ENCODE data around the gene RARB.

The RARB gene

DNA sequence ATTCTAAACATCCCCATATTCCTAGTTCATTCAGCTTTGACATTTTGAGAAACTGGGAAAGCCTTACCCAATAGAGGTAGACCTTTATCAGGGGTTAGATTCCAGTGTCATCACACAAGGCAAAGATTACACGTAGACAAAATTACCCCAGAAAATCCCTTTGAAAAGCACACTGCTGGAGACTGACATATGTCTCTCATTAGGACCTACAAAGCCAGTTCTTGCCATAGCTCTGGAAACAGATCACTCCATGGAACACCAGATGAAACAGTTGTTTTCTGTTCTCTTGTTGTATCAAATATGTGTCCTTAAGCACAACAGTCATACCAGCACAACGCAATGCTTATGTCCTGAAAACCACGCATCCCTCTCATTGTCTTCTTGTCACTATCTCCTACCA is 44.7 kb downstream of the RARB start:
- DNase-seq (ENCODE audit: low spot score), result no peak

DNA sequence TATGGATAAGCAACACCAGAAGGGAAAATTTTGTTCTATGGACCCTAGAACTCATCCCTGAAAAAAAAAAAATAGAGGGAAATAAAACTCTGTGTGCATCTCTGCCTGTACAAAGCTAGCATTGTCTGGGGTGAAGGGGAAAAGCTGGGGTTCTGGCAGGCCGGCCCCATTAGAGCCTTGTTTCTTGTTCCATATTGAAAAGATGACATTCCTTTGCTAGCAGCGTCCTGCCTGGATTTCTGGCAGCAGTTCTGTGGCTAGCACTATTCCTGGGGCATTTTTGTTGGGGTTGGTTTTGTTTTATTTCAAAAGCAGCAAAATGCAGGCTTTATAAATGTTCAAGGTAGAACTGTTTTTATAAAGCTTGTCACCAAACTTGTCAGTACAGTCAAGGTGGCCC is 45.2 kb downstream of the RARB start:
- no peak for DNase-seq (ENCODE audit: low spot score)

DNA sequence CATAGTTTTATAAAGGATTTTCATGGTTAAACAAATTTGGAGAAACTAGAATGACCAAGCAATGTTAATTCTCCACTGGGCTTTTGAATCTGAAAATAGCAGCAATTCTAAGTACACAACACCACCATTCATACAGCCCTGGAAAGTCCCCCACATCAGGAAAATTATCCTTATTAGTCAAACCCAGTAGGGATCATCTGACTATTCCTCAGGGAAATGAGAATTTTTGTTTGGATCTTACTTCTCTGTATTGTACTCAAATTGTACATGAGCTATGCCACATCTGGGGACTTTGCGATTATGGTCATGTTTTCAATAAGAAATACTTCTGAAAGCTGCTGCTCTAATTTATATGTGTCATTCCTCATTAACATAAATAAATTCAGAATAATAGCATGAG is 46.0 kb downstream of the RARB start:
- no peak for DNase-seq (ENCODE audit: low spot score)

DNA sequence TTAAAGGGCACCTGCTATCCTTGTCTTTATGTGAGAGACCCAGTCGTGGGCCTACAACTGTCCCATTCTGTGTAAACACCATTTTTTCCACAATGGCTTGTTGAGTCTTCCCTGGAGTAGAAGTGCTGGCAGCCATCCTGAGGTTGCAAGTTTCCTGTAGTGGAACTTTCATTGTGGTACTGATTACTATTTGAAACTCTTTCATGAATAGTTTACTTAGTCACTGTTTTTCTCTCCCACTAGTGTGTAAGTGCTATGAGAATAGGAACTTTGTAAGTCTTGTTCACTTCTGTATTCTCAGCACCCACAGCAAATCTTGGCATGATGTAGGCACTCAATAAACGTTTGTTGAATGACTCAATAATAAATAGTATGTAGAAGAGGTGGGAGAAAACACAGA is 48.6 kb downstream of the RARB start:
- DNase-seq (ENCODE audit: low spot score), result no peak

DNA sequence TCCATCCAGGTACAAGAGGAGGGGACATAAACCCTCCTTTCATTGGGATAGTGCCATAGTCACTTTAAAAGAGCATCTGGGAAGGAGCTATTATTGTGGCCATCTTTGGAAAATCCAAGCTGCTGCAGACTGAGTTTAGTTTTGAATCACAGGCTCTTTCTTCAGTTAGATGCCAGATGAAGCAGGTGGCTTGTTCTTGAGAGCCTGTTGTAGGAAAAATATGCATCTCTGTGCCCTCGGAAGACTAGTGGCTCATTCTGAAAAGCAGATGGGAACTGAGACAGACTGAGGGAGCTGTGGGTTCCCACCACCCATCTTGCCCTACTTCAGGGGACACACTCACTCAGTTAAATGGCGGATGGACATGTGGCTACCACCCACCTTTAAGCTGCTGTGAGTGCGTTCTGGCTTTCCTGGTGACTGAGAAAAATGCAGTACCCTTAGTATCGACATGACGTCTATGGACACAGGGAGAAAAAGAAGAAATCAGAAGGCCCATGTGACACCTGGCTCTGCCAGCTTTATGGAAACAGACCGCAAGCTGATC is 50.2 kb downstream of the RARB start:
- no peak for DNase-seq (ENCODE audit: low spot score)

DNA sequence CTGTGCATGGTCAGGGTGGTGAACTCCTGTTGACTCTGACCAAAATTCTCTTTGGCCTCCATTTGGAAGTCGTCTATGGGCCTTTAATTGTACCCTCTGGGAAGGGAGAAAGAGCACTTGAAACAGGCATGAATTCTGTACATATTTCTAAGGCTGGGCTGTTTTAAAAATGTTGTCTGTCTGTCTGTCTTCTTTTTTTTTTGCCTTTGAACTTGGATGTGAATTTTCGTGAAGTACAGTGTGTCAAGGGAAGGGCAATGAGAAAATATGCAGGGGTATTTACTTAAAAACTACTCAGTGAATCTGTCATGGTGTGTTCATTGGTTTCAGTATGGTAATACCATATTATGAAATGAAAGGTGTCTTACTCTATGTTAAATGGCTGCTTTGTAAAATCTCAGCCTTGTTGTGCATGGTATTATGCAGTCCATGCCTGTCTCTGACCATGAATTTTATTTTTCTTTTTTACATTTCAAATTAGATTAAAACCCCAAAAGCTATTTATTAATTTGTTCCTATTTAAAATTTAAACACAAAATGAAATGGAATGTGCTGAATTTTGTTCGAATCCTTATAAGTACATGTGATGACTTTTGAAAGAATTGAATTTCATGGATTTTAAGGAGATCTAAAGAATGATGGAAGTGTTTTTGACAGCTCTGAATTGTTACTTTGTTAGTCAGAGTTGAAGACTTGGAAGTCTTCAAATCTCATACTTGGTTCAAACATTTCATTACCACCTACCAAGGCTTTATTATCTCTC is 51.1 kb downstream of the RARB start:
- no peak for DNase-seq (ENCODE audit: low spot score)

DNA sequence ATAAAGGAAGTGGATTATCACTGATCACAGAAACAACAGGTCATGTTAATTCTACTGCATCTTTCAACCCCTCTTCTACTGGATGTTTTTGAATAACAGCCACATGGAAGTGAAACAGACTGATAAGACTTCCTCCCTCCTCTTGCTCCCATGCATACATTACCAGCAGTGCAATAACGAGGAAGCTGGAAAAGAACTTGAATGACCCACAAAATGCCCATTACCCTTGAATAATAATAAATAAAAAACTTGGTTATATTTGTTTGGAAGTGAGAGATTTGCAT is 51.6 kb downstream of the RARB start:
- DNase-seq (ENCODE audit: low spot score), result no peak

DNA sequence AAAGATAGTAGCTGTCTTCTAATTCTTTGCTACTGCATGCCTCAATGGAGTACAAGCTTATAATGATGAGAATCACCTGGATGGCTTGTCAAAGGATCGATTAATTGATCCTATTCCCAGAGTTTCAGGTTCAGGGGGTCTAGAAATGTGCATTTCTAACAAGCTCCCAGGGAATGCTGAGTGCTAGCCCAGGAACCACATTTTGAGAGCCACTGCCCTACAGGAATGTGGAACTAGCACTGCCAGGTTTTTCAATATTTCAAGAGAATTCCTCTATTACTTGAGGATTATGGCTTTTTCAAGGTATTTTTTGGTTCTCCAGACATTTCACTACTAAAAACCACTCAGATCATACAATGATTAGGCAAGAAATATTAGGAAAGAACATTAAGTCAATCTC is 52.7 kb downstream of the RARB start:
- DNase-seq (ENCODE audit: low spot score), result no peak

DNA sequence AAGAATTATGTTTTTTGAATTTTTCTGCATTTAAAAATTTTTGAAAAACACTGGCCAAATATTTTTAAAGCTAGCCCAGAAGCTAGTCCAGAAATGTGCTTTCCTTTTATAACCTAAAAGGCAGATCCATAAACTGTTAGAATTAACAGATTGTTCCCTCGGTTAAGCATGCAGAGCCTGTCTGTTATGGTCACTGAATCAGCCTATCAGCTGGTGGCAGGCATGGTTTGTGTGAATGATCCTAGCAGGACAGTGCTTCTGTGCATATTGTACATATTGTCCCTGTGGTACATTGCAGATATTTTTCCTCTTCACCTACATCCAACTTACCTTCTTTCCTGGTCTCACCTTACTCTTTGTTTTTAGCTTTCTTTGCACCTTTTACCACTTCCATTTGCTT is 53.3 kb downstream of the RARB start:
- DNase-seq (ENCODE audit: low spot score), result no peak

DNA sequence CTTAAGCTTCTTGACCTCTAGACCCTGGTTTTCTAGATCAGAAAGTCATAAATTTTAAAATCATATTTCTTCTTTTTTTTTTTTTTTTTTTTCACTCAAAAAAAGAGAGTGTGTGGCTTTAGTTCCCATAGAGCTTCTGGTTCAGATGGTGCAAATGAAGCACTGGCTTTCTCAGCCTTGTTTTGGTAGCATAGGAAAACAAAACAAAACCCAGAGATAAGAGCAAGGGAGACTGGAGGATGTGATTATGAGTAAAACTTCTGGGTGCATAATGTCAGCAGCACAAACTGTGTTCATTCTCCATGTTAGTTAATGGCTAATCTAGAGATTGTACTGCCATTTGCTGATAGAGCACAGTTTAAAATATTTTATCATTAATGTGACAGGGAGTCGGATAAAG is 55.4 kb downstream of the RARB start:
- peak; percentile 55 for DNase-seq (ENCODE audit: low spot score)

DNA sequence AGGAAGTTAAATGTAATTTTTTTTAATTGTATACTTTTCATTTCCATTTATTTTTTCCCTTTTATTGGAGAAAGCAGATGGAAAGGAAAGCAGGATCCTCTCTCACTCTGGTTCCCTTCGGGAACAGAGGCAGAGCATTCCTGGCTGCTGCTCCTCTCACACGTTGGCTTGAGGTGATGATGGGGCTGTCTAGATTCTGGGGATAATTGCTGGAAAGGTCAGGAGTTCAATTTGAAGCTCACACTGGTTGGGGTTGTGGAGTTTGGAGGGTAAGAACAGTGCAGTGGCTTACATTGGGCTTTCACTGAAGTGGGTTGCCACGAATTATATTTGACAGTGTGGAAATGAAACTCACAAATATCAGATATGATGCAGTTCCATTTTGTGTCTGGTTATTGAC is 57.6 kb downstream of the RARB start:
- no peak for DNase-seq (ENCODE audit: low spot score)

DNA sequence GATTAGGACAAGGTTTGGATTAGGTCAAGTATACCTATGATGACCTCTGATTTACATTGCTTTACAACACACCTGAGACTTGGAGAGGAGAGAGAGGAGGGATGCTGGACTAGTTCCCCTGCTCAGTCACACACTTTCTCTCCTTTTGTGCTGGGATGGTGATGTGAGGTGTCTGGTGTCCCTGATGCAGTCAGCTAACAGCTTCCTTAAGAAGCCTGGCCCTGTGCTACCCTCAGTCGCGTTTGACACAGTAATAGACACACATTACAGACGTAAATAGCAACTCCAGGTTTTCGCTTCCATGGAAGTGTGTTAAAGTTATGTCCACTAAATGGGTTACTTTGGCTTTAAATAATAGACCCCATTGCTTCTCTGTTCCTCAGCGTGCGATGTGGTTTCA is 58.9 kb downstream of the RARB start:
- DNase-seq (ENCODE audit: low spot score), result no peak

DNA sequence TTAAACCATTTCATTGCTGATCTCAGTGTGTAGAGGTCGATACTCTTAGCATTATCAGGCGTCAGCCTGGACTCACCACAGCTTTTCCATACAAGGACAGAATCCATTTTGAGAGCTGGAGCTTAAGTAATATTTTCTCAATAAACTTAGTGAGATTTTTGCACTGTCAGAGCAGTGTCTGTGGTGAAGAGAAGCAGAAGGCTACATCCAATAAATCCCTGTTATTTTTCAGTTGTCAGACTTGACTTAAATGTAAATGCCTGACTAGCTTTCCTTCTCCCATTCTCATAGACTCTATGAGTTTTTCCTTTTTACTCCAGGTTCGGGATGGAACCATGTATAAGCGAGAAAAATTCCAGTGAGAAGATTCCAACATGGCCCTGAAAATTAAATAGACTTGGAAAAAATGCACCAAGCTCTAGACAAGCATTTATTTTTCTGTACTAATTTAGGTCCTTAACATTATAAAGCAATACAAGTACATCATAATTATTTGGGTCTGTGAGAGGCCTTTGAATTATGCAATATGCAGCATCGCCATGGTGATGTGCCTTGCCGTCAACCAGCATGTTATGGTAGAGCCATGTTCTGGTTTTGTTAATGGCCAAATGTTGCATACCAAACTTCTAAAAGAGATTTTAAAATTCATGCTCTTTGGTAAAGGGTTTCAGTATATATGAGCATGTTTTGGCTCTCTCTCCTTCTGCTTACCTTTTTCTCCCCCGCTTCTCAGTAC is 62.0 kb downstream of the RARB start:
- DNase-seq (ENCODE audit: low spot score), result no peak

DNA sequence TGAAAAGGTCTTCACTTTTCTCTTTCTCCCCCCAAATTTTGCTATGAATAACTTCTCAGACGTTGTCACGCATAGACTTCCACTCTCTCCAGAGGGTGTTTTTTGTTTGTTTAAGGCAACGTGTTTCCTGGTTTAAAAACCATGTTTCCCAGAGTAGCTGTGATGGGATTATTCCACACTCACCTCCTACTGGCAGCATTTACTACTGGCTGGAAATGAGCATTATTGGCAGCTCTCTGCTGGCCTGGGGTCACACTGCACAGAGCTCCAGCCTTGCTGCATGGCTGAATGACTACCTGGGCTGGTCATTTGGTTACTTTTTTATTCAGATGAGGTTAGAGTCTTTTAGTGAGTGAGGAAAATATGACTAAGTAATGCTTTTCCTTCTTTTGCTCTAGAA is 65.2 kb downstream of the RARB start:
- peak; percentile 87 for DNase-seq (ENCODE audit: low spot score)

DNA sequence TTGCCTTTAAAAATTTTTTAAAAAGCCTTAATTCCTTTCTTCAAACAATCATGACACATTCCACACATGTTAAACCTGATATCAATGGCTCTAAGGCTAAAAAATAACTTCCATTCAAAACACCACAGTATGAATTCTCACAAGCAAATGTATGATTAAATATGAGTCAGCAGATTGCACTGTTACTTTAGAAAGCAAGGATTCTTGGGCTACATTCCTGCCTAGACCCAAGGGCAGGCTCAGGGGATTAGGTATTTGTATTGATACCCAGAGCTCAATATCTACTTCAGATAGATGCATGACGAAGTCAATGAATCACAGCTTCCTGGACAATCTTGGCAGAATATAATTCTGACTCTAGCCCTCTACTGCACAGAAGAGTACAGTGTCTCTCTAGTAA is 65.7 kb downstream of the RARB start:
- DNase-seq (ENCODE audit: low spot score), result peak; percentile 96

DNA sequence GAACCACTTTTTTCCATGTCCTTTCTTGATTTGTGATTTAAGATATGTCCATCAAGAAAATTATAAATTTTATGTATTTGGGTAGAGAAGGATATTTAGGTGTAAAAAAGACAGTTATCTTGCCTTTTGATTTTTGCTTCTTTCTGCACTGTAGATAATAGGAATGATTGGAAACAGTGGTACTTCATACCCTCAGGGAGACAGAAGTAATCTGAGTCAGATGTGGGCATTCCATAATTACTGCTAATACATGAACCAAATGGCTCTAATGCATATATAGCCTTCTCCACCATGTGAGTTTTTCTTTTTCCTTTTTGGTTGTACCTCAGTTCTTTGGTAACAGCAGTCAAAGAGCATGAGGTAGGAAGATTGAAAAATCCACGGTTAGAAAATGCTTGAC is 67.2 kb downstream of the RARB start:
- no peak for DNase-seq (ENCODE audit: low spot score)

DNA sequence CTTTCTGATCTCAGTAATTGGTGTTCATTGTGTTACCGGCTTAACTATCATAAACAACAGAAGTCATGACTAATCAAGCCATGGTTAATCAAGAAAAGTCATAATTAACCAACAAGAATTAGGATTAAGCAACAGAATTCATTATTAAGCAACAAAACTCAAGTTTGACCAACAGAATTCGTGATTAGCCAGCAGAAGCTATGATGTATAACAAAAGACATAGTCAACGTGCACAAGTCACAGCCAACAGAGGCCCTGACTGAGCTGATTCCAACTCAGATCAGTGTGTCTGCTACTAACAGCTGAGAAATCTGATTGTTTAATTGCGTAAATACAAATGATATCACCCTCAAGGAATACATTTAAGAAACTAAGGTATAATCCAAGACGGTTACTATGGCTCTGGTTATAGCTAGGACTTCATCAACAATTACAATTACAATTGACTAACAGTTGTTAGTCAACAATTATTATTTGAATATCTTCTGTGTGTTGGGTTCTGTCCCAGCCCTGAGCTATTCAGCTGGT is 67.7 kb downstream of the RARB start:
- DNase-seq (ENCODE audit: low spot score), result no peak

DNA sequence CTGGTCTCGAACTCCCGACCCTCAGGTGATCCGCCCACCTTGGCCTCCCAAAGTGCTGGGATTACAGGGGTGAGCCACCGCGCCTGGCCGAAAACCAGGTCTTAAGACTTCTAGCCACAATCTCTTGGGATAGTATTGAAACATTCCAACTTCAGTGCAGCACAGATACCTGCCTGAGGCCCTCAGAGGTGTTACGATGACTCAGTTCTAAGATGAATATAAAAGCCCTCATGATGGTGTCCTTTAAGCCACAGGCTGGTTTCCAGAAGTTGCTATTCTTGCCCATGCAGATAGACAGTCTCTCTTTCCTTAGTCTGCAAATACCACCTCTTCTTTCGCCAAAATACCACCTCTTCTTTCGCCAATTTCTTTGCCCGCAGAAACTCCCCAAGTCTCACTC is 69.0 kb downstream of the RARB start:
- no peak for DNase-seq (ENCODE audit: low spot score)

DNA sequence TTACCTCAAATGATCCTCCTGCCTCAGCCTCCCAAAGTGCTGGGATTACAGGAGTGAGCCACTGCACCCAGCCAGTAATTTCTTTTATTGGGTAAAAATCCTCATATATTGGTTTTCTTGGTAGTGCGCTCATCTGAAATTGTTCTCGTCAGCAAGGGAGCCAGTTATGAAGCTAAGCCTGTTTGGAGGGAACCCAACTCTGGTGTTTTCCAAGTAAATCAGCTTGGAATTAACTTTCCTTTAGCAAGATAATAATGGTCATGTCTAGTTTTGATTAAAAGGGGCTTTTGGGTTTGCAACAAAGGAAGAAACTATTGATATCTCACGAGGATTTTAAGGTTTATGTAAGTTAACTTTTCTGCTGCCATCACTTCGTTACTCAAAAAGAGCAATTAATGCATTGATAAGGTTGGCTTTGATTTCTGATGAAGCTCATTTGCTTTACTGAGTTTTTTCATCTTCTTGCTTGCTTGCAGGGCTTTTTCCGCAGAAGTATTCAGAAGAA is 72.7 kb downstream of the RARB start:
- no peak for DNase-seq (ENCODE audit: low spot score)

DNA sequence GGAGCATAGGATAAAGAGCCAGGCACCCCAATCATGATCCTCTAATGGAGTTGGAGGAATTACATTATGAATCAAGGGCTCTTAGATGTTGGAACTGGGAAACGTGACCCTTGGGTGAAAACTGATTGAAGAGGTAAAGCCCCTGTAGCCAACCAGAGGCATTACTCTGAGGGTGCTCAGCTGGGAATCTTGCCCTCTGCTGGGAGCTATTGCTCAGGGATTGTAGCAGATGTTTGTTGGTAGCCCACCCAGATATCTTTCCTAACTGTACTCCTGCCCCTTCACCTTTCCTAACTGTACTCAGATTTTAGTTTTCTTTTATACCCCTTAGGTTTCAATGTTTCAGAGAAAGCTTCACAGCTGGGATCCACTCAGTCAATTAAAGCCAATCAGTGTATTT is 74.2 kb downstream of the RARB start:
- no peak for DNase-seq (ENCODE audit: low spot score)

DNA sequence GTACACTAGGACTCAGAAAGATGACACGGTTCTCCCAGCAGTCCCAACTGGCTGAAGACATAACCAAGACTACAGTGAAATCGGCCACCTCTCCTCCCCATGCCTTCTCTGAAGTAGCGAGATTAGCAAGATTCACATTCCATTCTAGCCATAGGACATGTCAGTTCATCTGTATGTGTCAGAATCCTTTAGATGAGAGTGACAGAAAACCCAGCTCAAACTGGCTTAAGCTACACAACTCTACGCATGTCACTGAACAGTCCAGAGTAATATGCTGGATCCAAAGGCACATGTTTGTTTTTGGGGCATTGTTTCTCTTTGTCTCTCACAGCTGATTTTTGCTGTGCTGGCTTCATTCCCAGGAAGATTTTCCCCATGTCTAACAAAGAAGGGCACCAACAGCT is 75.8 kb downstream of the RARB start:
- DNase-seq (ENCODE audit: low spot score), result no peak

DNA sequence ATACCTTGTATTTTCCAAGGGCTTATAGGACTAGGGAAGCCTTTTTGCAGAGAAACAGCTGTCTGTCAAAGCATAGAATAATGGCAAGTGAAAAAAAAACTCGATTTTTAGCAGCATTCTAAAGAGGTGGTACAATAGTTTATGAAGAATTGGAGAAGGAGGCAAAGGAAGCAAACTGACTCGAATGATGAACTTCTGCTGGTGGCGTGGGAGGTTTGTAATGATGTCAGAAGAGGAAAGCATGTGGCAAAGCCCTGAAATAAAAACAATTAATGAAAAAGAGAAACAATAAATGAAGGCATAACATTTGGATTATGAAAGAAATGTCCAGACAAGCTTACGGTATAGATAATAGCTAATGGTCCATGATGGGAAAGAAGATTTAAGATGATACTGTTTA is 77.5 kb downstream of the RARB start:
- no peak for DNase-seq (ENCODE audit: low spot score)

DNA sequence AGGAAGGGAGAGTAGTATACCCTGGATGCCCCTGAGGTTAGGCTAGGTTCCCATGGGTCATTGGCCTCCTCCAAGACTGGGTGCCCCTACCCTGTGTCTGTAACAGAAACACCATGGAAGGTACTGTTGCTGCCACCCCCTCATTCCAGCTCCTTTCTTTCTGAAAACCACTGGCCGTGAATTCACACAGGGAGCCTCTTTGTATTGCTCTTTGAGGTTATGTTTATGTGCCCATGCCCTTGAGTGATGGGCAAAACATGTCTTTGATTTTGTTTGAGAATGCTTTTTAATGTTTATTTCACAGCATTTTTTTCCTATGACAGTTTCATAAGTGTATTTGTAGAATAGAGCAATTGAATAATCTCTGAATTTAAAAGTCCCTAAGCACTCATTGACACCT is 79.7 kb downstream of the RARB start:
- DNase-seq (ENCODE audit: low spot score), result no peak

All from kidney tubule cell (primary cell).